HEK293 (cell line): Measurements from ENCODE around the gene FYCO1.

Experiments
- TCF7L2 ChIP-seq: IDR thresholded peaks from 2 replicates; pipeline ENCODE4 v1.6.1; 2011; ENCODE audit warnings: low read depth, mild to moderate bottlenecking, inconsistent platforms, low read length, moderate library complexity, borderline replicate concordance
- ZBTB1 ChIP-seq: fragments of 450-650 bp; formaldehyde crosslinking; IDR thresholded peaks from 2 replicates; pipeline ENCODE4 v1.5.1; 2016; ENCODE audit warnings: missing biosample characterization, missing genetic modification characterization
- ZNF175 ChIP-seq: fragments of 450-650 bp; formaldehyde crosslinking; IDR thresholded peaks from 2 replicates; pipeline ENCODE4 v1.5.1; 2016; ENCODE audit warnings: missing biosample characterization, missing genetic modification characterization
- TF ChIP-seq, protein P1 (sequence below): fragments of 450-650 bp; formaldehyde crosslinking; optimal IDR thresholded peaks from 2 replicates; pipeline ENCODE3; 2016; ENCODE audit warnings: missing biosample characterization, mild to moderate bottlenecking, missing genetic modification characterization
- TF ChIP-seq, protein P2 (sequence below): fragments of 450-650 bp; formaldehyde crosslinking; IDR thresholded peaks from 2 replicates; pipeline ENCODE4 v1.5.1; 2016; ENCODE audit warnings: missing biosample characterization, missing genetic modification characterization

DNA sequence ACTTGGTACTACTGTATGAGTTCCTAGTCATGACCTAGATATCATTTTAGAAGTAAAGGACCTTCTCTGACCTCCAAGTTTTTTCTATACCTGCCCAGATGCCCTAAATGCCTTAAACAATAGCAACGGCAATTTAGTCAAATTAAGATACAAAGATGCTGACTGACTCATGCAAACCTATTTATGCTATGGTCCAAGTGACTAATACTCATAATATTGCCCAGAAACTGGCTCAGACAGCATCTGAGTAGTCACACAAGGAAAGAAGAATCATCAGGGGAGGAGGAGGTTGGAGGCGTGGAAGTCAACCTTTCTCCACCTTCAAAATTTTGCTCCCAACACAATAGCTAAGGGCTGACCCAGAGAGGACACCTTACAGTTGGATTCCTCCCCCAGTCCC lies 6.8 kb downstream of the FYCO1 start:
- no peak for TF ChIP-seq TCF7L2
- TF ChIP-seq, protein P1, sequence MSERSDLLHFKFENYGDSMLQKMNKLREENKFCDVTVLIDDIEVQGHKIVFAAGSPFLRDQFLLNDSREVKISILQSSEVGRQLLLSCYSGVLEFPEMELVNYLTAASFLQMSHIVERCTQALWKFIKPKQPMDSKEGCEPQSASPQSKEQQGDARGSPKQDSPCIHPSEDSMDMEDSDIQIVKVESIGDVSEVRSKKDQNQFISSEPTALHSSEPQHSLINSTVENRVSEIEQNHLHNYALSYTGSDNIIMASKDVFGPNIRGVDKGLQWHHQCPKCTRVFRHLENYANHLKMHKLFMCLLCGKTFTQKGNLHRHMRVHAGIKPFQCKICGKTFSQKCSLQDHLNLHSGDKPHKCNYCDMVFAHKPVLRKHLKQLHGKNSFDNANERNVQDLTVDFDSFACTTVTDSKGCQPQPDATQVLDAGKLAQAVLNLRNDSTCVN (tag by site-specific recombination): no peak
- no peak for TF ChIP-seq ZNF175
- no peak for TF ChIP-seq ZBTB1
- TF ChIP-seq, protein P2, sequence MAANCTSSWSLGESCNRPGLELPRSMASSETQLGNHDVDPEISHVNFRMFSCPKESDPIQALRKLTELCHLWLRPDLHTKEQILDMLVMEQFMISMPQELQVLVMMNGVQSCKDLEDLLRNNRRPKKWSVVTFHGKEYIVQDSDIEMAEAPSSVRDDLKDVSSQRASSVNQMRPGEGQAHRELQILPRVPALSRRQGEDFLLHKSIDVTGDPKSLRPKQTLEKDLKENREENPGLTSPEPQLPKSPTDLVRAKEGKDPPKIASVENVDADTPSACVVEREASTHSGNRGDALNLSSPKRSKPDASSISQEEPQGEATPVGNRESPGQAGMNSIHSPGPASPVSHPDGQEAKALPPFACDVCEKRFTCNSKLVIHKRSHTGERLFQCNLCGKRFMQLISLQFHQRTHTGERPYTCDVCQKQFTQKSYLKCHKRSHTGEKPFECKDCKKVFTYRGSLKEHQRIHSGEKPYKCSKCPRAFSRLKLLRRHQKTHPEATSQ (tag by site-specific recombination): no peak
